ENCODE results near the gene ZDHHC24. TPM values are rescaled to one million over a fixed set of nuclear protein-coding genes. Genes with fewer than 3 reads are reported as not detected.

Gene ZDHHC24
- polyA plus RNA-seq, 1 donor from 2014 or later: 15.9 TPM

DNA sequence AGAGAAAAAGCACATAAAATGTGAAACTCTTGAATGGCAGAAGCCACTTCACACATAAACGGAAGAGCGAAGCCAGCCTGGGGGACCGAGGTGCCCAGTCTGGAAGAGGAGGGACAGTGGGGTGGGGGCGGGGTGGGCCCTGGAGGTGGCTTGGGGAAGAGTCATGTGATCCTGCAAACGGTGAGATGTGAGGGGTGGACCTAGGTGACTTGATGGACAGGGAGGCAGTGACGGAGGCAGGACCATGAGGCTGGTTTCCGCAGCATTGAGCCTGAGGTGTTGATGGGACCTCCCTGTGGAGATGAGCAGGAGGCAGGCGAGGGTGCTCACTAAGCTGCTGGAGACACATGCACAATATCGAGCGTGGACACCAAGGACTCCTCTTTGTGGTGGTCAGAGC, 16.8 kb downstream of the ZDHHC24 start:
- Histone ChIP-seq H2AFZ (ENCODE audit: low read depth, low read length) (no peak overlapping the region), H3K36me3 (ENCODE audit: insufficient read depth, low read length) (no peaks in the 10 kb centered on the region), H3K9me3 (ENCODE audit: low read length) (no peaks in the 10 kb centered on the region), H3K4me3 (ENCODE audit: low read length) (no peak overlapping the region), H4K20me1 (ENCODE audit: insufficient read depth) (no peaks in the 10 kb centered on the region), H3F3A (ENCODE audit: insufficient read depth, low read length, poor library complexity, severe bottlenecking) (no peaks in the 10 kb centered on the region), H3K4me2 (ENCODE audit: low read length) (no peak overlapping the region), H3K27me3 (ENCODE audit: insufficient read depth, low read depth, low read length) (no peaks in the 10 kb centered on the region), H3K27ac (ENCODE audit: low read length) (no peak overlapping the region), H3K79me2 (replicated peaks; ENCODE audit: insufficient read depth, low read length) (no peaks in the 10 kb centered on the region), H3K9me2 (ENCODE audit: insufficient read depth, low read length) (no peaks in the 10 kb centered on the region), H3K9ac (ENCODE audit: low read length) (no peak overlapping the region)
- no peak for TF ChIP-seq TAF1 (IDR thresholded peaks at IDR 0.05; ENCODE audit: low read depth)
- TF ChIP-seq, protein P1, sequence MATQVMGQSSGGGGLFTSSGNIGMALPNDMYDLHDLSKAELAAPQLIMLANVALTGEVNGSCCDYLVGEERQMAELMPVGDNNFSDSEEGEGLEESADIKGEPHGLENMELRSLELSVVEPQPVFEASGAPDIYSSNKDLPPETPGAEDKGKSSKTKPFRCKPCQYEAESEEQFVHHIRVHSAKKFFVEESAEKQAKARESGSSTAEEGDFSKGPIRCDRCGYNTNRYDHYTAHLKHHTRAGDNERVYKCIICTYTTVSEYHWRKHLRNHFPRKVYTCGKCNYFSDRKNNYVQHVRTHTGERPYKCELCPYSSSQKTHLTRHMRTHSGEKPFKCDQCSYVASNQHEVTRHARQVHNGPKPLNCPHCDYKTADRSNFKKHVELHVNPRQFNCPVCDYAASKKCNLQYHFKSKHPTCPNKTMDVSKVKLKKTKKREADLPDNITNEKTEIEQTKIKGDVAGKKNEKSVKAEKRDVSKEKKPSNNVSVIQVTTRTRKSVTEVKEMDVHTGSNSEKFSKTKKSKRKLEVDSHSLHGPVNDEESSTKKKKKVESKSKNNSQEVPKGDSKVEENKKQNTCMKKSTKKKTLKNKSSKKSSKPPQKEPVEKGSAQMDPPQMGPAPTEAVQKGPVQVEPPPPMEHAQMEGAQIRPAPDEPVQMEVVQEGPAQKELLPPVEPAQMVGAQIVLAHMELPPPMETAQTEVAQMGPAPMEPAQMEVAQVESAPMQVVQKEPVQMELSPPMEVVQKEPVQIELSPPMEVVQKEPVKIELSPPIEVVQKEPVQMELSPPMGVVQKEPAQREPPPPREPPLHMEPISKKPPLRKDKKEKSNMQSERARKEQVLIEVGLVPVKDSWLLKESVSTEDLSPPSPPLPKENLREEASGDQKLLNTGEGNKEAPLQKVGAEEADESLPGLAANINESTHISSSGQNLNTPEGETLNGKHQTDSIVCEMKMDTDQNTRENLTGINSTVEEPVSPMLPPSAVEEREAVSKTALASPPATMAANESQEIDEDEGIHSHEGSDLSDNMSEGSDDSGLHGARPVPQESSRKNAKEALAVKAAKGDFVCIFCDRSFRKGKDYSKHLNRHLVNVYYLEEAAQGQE (IDR thresholded peaks at IDR 0.05; ENCODE audit: borderline replicate concordance): no peak
- no peak for TF ChIP-seq MXI1 (conservative IDR thresholded peaks at IDR 0.05; ENCODE audit: poor library complexity, severe bottlenecking)
- TF ChIP-seq, protein P2, sequence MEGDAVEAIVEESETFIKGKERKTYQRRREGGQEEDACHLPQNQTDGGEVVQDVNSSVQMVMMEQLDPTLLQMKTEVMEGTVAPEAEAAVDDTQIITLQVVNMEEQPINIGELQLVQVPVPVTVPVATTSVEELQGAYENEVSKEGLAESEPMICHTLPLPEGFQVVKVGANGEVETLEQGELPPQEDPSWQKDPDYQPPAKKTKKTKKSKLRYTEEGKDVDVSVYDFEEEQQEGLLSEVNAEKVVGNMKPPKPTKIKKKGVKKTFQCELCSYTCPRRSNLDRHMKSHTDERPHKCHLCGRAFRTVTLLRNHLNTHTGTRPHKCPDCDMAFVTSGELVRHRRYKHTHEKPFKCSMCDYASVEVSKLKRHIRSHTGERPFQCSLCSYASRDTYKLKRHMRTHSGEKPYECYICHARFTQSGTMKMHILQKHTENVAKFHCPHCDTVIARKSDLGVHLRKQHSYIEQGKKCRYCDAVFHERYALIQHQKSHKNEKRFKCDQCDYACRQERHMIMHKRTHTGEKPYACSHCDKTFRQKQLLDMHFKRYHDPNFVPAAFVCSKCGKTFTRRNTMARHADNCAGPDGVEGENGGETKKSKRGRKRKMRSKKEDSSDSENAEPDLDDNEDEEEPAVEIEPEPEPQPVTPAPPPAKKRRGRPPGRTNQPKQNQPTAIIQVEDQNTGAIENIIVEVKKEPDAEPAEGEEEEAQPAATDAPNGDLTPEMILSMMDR (IDR thresholded peaks at IDR 0.05; ENCODE audit: poor library complexity, severe bottlenecking): no peak
- TF ChIP-seq SMC3 (conservative IDR thresholded peaks at IDR 0.05; ENCODE audit: poor library complexity): no peak
- TF ChIP-seq EP300 (conservative IDR thresholded peaks at IDR 0.05; ENCODE audit: poor library complexity, severe bottlenecking): no peak

DNA sequence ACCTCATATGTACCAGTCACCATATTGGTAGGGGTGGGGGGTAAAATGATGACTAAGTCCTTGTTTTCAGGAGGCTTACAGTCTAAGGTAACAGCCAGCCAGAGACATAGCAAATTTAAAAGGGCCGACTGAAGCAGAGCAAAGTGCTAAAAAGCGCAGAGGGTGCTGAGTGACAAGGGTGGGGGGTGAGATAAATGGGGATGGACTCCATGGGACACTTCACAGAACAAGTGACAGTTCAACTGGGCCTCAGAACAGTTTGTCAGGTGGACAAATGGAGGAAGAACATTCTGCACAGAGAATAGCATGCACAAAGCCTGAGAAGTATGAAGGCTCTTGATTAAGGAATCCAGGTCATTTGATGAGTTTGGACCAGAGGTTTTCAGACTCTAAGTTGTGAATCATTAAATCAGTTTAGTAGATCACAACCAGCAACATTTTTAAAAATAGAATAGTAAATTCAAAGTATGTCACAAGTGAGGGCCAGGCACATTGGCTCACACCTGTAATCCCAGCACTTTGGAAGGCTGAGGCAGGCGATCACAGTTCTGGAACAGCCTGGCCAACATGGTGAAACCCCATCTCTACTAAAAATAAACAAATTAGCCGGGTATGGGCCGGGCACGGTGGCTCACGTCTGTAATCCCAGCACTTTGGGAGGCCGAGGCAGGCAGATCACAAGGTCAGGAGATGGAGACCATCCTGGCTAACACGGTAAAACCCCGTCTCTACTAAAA, 21.4 kb downstream of the ZDHHC24 start:
- Histone ChIP-seq H3K36me3 (ENCODE audit: insufficient read depth, low read length) (no peaks in the 10 kb centered on the region), H3K4me3 (ENCODE audit: low read length) (no peak overlapping the region), H2AFZ (ENCODE audit: low read depth, low read length) (no peak overlapping the region), H3K79me2 (replicated peaks; ENCODE audit: insufficient read depth, low read length) (no peaks in the 10 kb centered on the region), H3F3A (ENCODE audit: insufficient read depth, low read length, poor library complexity, severe bottlenecking) (no peaks in the 10 kb centered on the region), H3K27ac (ENCODE audit: low read length) (no peak overlapping the region), H3K9me2 (ENCODE audit: insufficient read depth, low read length) (no peaks in the 10 kb centered on the region), H3K9ac (ENCODE audit: low read length) (no peak overlapping the region), H3K27me3 (ENCODE audit: insufficient read depth, low read depth, low read length) (no peaks in the 10 kb centered on the region), H3K9me3 (ENCODE audit: low read length) (no peaks in the 10 kb centered on the region), H4K20me1 (ENCODE audit: insufficient read depth) (no peaks in the 10 kb centered on the region), H3K4me2 (ENCODE audit: low read length) (no peak overlapping the region)
- TF ChIP-seq TAF1 (IDR thresholded peaks at IDR 0.05; ENCODE audit: low read depth) (no peak), RAD21 (conservative IDR thresholded peaks at IDR 0.05) (no peak), EP300 (conservative IDR thresholded peaks at IDR 0.05; ENCODE audit: poor library complexity, severe bottlenecking) (no peak), MXI1 (conservative IDR thresholded peaks at IDR 0.05; ENCODE audit: poor library complexity, severe bottlenecking) (no peak), EZH2 (IDR thresholded peaks at IDR 0.05; ENCODE audit: borderline replicate concordance, insufficient read depth, low read length, poor library complexity, severe bottlenecking) (no peak), SMC3 (conservative IDR thresholded peaks at IDR 0.05; ENCODE audit: poor library complexity) (no peak), POLR2AphosphoS5 (IDR thresholded peaks at IDR 0.05) (no peak)
- TF ChIP-seq, protein P1 (IDR thresholded peaks at IDR 0.05; ENCODE audit: borderline replicate concordance): no peak
- TF ChIP-seq, protein P2 (IDR thresholded peaks at IDR 0.05; ENCODE audit: poor library complexity, severe bottlenecking): no peak
